HL-60/S4 (cell line): Measurements from ENCODE around the gene ASPHD1.
"Not testable (repeated sequence)": the region's sequence is repeated elsewhere in the genome, so short reads cannot be mapped to it uniquely, and the experiment has no call there.

Source experiments
- in situ Hi-C: fragments of 300-500 bp; cut with MboI; formaldehyde crosslinking; loops from 2 replicates; pipeline ENCODE4 v1.14.3; 2022; ENCODE audit warnings: low sequenced_read_pairs

The ASPHD1 gene, protein sequence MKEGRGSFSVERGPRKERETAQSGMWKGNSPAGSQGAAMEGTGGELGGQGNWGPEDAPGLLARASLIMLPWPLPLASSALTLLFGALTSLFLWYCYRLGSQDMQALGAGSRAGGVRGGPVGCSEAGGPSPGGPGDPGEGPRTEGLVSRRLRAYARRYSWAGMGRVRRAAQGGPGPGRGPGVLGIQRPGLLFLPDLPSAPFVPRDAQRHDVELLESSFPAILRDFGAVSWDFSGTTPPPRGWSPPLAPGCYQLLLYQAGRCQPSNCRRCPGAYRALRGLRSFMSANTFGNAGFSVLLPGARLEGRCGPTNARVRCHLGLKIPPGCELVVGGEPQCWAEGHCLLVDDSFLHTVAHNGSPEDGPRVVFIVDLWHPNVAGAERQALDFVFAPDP

GRCh38 chr16:29900102-29900887 is at the start of gene ASPHD1:
ASPHD1 (plus strand) TSS chr16:29900488; CDS start chr16:29900972, 484 bp downstream.
- in situ Hi-C loops: no loop called here

DNA sequence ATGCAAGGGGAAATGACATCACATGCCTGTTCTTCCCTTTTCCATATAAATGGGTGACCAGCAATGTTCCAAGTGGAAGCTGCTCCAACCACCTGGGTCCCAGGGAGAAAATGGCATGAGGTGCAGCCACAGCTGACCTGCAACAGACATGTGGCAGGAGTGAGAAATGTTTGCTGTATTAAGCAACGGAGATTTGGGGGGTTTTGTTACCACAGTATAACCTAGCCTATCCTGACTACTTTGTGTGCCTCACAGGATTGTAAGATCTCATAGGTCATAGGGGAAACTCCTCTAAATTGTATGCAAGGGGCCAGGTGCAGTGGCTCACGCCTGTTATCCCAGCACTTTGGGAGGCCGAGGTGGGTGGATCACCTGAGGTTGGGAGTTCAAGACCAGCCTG is 49.3 kb upstream of the ASPHD1 start:
- in situ Hi-C loops: no loop called here

DNA sequence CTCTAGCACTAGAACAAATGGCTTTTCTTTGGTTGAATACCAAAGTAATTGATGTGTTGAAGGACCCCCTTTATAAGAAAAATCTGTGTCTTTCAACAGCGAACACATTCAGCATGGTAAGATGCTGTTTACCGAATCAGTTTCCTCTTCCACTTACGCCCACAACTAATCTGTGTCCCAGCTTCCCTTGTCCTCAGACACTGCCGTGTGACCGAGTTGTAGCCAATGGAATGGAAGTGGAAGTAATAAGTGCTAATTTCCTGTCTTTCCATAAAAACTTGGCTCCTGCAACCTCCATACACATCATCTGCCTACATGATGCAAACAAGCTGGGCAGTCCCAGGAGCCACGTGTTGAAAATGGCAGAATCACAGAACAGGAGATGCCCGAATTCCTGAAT is 47.6 kb upstream of the ASPHD1 start:
- in situ Hi-C loops: no loop called here

DNA sequence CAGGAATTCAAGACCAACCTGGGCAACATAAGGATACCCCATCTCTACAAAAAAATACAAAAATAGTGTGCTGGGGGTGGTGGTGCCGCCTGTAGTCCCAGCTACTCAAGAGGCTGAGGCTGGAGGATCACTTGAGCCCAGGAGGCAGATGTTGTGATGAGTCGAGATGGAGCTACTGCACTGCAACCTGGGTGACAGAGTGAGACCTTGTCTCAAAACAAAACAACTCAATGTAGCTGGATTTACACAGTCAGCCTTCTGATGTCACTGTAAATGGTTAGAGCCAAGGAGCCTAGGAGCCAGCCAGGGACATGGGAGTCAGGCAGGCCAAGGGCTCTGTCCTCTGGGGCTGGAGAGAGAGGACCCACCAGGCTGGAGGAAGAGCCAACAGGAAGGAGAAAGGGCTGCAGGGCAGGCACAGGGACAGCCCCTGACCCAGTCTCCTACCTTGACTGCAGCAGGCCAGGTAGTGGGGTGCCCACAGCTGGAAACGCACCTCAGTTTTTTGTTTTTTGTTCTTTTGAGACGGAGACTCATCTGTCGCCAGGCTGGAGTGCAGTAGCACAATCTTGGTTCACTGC is 45.7 kb upstream of the ASPHD1 start:
- in situ Hi-C loops: no loop called here

GRCh38 chr16:29857133-29857760 is 43.0 kb upstream of the ASPHD1 start:
- in situ Hi-C loops: no loop called here

GRCh38 chr16:29858149-29858849 is 42.0 kb upstream of the ASPHD1 start:
- in situ Hi-C loops: no loop called here

GRCh38 chr16:29858974-29859373 is 41.3 kb upstream of the ASPHD1 start:
- in situ Hi-C loops: no loop called here

DNA sequence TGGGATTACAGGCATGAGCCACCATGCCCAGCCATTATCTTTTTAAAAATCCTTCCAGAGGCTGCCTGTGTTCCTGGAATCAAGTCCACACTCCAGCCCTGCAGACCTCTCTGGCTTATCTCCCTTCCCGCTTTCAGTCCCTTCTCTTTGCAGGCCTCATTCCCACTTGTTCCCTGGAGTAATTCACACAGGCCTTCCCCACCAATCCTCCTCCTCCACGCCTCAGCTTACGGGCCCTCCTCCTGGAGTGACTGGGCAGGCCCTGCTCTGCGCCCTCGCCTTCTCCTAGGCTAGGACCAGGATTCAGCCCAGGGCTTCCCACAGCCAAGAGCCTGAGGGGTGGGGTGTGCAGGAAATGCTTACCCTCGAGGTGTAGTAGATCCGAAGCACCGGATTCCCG is 40.1 kb upstream of the ASPHD1 start:
- in situ Hi-C loops: no loop called here

DNA sequence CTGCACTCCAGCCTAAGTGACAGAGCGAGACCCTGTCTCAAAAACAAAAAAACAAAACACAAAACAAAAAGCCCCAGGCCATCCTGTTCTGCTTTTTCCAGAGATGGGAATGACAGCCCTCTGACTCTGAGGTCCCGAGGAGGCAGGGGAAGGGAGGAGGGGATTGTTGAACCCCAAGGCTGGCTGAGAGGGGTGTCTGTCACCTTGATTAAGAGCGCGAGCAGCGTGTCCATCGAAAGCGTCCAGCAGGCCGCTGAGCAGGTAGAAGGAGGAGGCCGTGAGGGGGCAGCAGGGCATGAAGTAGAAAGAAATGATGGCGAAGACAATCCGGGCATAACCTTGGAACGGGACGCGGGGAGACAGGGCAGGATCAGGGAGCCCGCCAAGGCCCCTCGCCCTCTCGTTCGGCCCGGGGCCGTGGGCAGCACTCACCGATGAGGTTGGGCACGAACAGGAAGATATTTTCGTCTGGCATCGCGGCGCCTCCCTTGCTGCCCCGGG is 37.9 kb upstream of the ASPHD1 start:
- in situ Hi-C loops: no loop called here

DNA sequence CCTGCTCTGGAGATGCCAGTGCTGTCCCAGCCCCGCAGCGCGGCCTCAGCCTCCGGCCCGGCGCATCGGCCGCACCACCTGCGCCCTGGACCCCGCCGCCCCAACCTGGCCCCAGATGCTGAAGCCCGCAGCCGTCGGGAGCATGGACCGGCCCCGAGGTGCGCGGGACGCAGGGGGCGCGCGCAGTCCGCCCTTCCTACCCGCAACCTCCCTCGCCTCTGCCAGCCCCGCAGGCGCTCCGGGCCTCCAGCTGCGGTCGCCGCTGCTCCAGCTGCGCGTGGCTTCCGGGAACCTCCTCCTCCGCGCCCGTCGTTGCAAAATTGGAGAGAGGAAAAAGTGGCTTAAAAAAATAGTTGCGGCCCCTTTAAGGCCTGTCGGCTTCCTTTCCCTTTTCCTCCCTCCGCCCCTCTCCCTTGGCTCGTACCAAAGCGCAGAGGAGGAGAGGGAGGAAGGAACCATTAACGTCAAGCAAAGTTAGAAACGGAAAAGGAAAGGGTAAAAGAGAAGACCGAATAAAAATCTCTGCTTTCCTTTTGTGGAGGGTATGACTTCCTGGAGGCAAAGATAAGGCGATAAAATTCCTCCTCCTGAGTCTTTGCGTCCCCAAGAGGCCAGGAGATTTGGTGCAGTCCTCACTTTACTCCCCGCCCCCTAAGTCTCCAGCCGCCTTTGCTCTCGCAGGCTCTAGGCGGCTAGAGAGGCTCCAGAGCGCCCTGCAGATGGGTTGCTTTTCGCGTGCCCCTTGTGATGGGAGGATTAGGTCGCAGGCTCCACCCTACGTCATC is 37.2 kb upstream of the ASPHD1 start, which contains the start of gene CDIPT:
TSS of gene CDIPT (minus strand) at position 343 of the 785 bp plus-strand sequence. CDS start 369 bp downstream, outside the sequence.
- in situ Hi-C loops: no loop called here

GRCh38 chr16:29863669-29863984 is 36.7 kb upstream of the ASPHD1 start:
- in situ Hi-C loops: no loop called here

- in situ Hi-C loops: no loop called here
These were observed 36.1 kb upstream of the ASPHD1 start for GRCh38 chr16:29864205-29864604.

- in situ Hi-C loops: no loop called here
These were observed 31.8 kb upstream of the ASPHD1 start for GRCh38 chr16:29868396-29869009.

DNA sequence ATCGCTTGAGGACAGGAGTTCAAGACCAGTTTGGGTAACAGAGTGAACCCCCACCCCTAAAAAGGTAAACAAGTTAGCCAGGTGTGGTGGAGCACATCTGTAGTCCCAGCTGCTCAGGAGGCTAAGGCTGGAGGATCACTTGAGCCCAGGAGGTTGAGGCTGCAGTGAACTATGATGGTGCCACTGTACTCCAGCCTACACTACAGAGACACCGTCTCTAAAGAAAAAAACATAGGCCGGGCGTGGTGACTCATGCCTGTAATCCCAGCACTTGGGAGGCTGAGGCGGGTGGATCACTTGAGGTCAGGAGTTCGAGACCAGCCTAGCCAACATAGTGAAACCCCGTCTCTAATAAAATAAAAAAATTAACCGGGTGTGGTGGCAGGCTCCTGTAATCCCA is 31.2 kb upstream of the ASPHD1 start:
- in situ Hi-C loops: not testable (repeated sequence)

GRCh38 chr16:29871822-29872546 is 28.3 kb upstream of the ASPHD1 start:
- in situ Hi-C loops: no loop called here

GRCh38 chr16:29873319-29873718 is 27.0 kb upstream of the ASPHD1 start:
- in situ Hi-C loops: no loop called here

GRCh38 chr16:29875206-29875605 is 25.1 kb upstream of the ASPHD1 start:
- in situ Hi-C loops: no loop called here

- in situ Hi-C loops: no loop called here
These were observed 24.1 kb upstream of the ASPHD1 start for GRCh38 chr16:29876217-29876593.
